Left ventricle myocardium inferior (tissue), 1 donor: ENCODE data around the gene TMEM8B. TPM values are rescaled to one million over a fixed set of nuclear protein-coding genes. Genes with fewer than 3 reads are reported as not detected.
A peak's percentile ranks its signal among the peaks of the same experiment; 100 is the strongest.

Source experiments
- DNase-seq: peaks from one replicate; pipeline ENCODE4 v3.0.0-alpha.2; 2020
- H3K27ac ChIP-seq: fragments of 200-600 bp; replicated peaks from 2 replicates; pipeline ENCODE4 v1.8.0; 2021
- H3K27me3 ChIP-seq: fragments of 200-600 bp; 2 replicates; pipeline ENCODE4 v1.8.0; 2021; ENCODE audit warnings: low read depth
- H3K36me3 ChIP-seq: fragments of 200-600 bp; 2 replicates; pipeline ENCODE4 v1.8.0; 2021
- H3K4me1 ChIP-seq: fragments of 200-600 bp; 2 replicates; pipeline ENCODE4 v1.8.0; 2021
- H3K4me3 ChIP-seq: fragments of 200-600 bp; 2 replicates; pipeline ENCODE4 v1.8.0; 2021; ENCODE audit warnings: mild to moderate bottlenecking, moderate library complexity
- H3K9me3 ChIP-seq: fragments of 200-600 bp; replicated peaks from 2 replicates; pipeline ENCODE4 v1.8.0; 2021
- CTCF ChIP-seq: fragments of 200-600 bp; IDR thresholded peaks from 2 replicates; pipeline ENCODE4 v1.8.0; 2021; ENCODE audit warnings: antibody characterized with exemption, mild to moderate bottlenecking, borderline replicate concordance
- intact Hi-C: fragments of 100-400 bp; cut with micrococcal nuclease; formaldehyde crosslinking; loops from one replicate; pipeline ENCODE4 v1.11.0; 2022
- total RNA-seq: library from RNA; stranded (reverse); fragmentation: NEBNext Ultra II Directional; extraction: Animal tissue kit (Norgen Biotek cat#: 25700); gene quantifications from one replicate; pipeline ENCODE4 v1.2.1, GENCODE V29; 2021
- donor health status: DM: no; HTN: yes; CAD: no; lungs with severe emphysema.

The TMEM8B gene
- total RNA-seq, 1 donor from 2014 or later: 17.5 TPM

DNA sequence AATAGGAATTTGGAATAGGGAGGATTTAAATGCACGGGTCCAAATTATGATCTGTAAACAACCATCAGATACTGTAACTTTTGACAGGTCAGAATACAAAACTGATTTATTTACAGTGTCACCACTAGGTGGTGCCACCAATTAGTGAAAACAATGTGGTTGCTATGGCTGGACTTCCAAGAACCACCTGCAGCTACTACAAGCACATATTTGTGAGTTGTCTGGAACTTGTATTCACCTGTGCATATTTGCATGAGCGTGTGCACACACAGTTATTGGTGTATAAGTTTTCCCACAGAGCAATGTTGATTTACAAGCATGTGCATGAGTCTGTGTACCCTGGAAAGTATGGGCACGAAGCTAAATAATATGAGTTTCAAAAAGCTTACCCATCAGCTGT lies 74.0 kb downstream of the TMEM8B start:
- TF ChIP-seq CTCF: peak; percentile 84
- peaks cover 51% of the 10 kb centered on the region for H3K4me1 ChIP-seq
- DNase-seq: no peak

DNA sequence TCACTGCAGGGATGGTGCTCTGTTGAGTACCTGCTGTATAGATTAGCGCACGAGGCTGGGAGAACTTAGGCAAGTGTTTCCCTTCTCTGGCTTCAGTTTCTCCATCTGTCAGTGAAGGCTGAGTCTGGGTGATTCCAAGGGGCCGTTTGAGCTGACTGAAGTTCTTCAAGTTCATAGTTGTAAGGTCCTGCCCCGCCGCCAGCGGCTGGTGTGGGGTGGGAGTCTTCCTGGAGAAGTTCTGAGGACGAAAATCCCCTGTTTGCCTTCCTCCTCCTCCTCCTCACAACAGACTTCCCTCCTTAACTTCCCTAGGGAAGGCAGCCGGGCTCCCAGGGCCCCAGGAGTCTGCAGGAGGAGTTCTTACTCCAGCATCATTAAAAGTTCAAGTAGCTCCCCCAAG lies 75.3 kb downstream of the TMEM8B start:
- Histone ChIP-seq H3K27me3 (no peaks in the 10 kb centered on the region), H3K4me1 (peaks cover 63% of the 10 kb centered on the region), H3K27ac (peak overlapping the region; percentile 98), H3K4me3 (no peak overlapping the region), H3K9me3 (no peaks in the 10 kb centered on the region), H3K36me3 (no peaks in the 10 kb centered on the region)
- DNase-seq: no peak
- intact Hi-C loops: loop anchor here (10.0 kb wide), 1 partner anchor 120 kb away; no protein-coding TSS in a partner anchor
- TF ChIP-seq CTCF: no peak

More for the DNA sequence above, 74.0 kb downstream of the TMEM8B start:
- intact Hi-C loops: loop anchor here (10.0 kb wide), 1 partner anchor 122 kb away; no protein-coding TSS in a partner anchor
- Histone ChIP-seq H3K36me3 (no peaks in the 10 kb centered on the region), H3K27ac (no peak overlapping the region), H3K27me3 (no peaks in the 10 kb centered on the region), H3K4me3 (no peak overlapping the region), H3K9me3 (no peaks in the 10 kb centered on the region)

DNA sequence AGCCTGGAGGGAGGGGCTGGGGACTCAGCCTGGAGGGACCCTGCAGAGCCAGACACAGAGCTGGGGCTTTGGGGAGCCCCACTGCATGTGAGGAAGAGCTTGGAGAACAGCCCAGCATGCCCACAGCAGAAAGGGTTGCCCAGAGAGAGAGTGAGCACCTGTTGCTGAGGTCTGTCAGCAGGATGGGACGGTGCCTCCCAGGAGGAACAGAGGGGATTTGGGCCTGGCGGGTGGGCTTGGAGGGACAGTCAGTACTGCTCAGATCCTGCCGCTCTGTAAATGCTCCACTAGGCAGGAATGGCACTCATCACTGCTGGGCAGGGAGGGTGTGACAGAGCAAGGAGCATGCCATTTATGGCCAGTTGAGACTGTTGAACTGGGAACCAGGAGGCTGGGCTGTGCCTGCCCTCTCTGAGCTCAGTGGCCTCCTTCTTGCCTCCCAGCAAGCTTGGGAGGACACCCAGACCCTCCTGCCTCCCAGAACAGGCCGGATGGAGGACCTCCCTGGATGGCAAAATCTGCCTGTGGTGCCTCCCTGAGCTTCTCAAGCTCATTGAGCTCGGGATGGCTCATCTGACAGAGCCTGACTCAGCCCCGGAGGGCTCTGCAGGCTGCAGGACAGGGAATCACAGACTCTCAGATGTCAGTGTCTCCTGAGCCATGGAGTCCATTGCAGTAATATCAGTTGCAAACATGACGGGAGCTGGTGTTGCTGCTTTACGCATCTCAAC lies 76.2 kb downstream of the TMEM8B start:
- no peaks in the 10 kb centered on the region for H3K36me3 ChIP-seq
- no peak for DNase-seq
- no peaks in the 10 kb centered on the region for H3K27me3 ChIP-seq
- intact Hi-C loops: loop anchor here (5.0 to 10.0 kb wide), 2 partner anchors 42 to 120 kb away; no protein-coding TSS in a partner anchor
- H3K4me3 ChIP-seq: peak overlapping the region; percentile 67
- H3K27ac ChIP-seq: peak overlapping the region; percentile 98
- no peaks in the 10 kb centered on the region for H3K9me3 ChIP-seq
- H3K4me1 ChIP-seq: peaks cover 72% of the 10 kb centered on the region
- TF ChIP-seq CTCF: no peak

GRCh38 chr9:35905912-35906679 lies 77.1 kb downstream of the TMEM8B start, which contains the start of gene HRCT1:
HRCT1 (plus strand) TSS chr9:35906202; CDS start chr9:35906288, 86 bp downstream.
- peak within 1 kb of the TSS; percentile 67 for H3K4me3 ChIP-seq
- intact Hi-C loops: loop anchor here (5.0 to 10.0 kb wide), 2 partner anchors 41 to 119 kb away; no protein-coding TSS in a partner anchor
- H3K4me1 ChIP-seq: peaks cover 80% of the 10 kb centered on the region
- no peaks in the 10 kb centered on the region for H3K27me3 ChIP-seq
- DNase-seq: peak; percentile 93
- no peak for TF ChIP-seq CTCF
- H3K9me3 ChIP-seq: no peaks in the 10 kb centered on the region
- peak within 1 kb of the TSS; percentile 98 for H3K27ac ChIP-seq
- H3K36me3 ChIP-seq: no peaks in the 10 kb centered on the region

DNA sequence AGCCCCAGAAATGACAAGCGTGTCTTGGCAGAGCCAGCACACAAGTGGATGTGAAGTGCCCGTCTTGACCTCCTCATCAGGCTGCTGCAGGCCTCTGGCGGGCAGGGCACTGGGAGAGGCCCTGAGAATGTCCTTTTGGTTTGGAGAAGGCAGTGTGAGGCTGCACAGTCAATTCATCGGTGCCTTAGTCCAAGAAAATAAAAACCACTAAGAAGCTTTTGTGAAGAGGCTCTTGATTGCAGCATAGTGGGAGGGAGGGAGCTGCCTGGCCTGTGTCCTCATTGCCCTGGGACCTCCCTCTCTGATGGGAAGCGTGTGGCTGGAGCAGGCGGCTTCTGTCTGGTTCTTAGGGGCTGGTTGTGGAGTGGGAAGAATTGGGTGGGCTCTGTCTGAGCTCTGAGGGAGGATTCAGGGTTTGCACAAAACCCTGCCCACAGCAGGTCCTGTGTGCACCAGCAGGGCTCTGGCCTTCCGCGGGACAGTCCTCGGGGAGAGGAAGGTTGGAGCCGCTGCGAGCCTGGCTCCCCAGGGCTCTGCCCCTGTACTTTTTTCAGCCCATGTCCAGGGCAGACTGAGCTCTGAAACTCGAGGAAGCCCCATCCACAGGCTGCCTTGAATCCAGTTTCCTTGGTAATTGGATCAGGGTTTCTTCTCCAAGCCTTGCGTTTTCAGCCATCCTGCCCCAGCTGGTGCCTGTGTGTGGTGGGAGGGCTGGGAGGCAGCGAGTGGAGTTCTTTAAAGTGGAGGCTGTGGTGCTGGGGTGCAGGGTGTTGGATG lies 78.1 kb downstream of the TMEM8B start:
- Histone ChIP-seq H3K9me3 (no peaks in the 10 kb centered on the region), H3K27me3 (no peaks in the 10 kb centered on the region), H3K36me3 (no peaks in the 10 kb centered on the region), H3K4me1 (peaks cover 89% of the 10 kb centered on the region), H3K4me3 (peak overlapping the region; percentile 67), H3K27ac (peak overlapping the region; percentile 98)
- intact Hi-C loops: loop anchor here (5.0 to 10.0 kb wide), 2 partner anchors 40 to 118 kb away; no protein-coding TSS in a partner anchor
- peak; percentile 35 for TF ChIP-seq CTCF
- peak; percentile 69 for DNase-seq
